ENCODE measurements around the gene IFT25.

Gene IFT25

GRCh38 chr1:53942127-53942957 is 3.2 kb downstream of the IFT25 start:
- TF ChIP-seq CTCF (conservative IDR thresholded peaks at IDR 0.05; ENCODE audit: low read length) (no peak), EZH2phosphoT487 (IDR thresholded peaks at IDR 0.05; ENCODE audit: borderline replicate concordance) (no peak)
- Histone ChIP-seq H3K4me1 (ENCODE audit: insufficient read depth, low read length, poor library complexity, severe bottlenecking) (peaks cover 61% of the 10 kb centered on the region), H3K9ac (ENCODE audit: low read depth, low read length, poor library complexity, severe bottlenecking) (peak overlapping the region; percentile 84), H3K36me3 (ENCODE audit: insufficient read depth, low read length) (peaks cover 3% of the 10 kb centered on the region; the same call in 1 of the 2 replicates), H4K20me1 (ENCODE audit: insufficient read depth, low read length, poor library complexity, severe bottlenecking) (peaks cover 16% of the 10 kb centered on the region), H3K4me2 (ENCODE audit: low read depth, low read length, poor library complexity, severe bottlenecking) (peak overlapping the region; percentile 86), H3K9me2 (replicated peaks; ENCODE audit: low read depth, low read length) (no peaks in the 10 kb centered on the region), H3F3A (ENCODE audit: low read depth) (peaks cover 7% of the 10 kb centered on the region; the same call in 1 of the 2 replicates), H3K27me3 (ENCODE audit: insufficient read depth, low read length, poor library complexity, severe bottlenecking) (no peaks in the 10 kb centered on the region), H2AFZ (ENCODE audit: low read length) (no peak overlapping the region), H3K9me3 (ENCODE audit: insufficient read depth, low read depth, low read length) (no peaks in the 10 kb centered on the region), H3K4me3 (ENCODE audit: low read length, poor library complexity, severe bottlenecking) (peak overlapping the region; percentile 90), H3K79me2 (ENCODE audit: insufficient read depth, low read length) (peaks cover 73% of the 10 kb centered on the region)

GRCh38 chr1:53938136-53938830 is 7.2 kb downstream of the IFT25 start:
- H4K20me1 ChIP-seq (ENCODE audit: insufficient read depth, low read length, poor library complexity, severe bottlenecking): peaks cover 14% of the 10 kb centered on the region
- H2AFZ ChIP-seq (ENCODE audit: low read length): no peak overlapping the region
- peaks cover 38% of the 10 kb centered on the region for H3K4me1 ChIP-seq (ENCODE audit: insufficient read depth, low read length, poor library complexity, severe bottlenecking)
- H3K36me3 ChIP-seq (ENCODE audit: insufficient read depth, low read length): peaks cover 12% of the 10 kb centered on the region
- peaks cover 14% of the 10 kb centered on the region; the same call in 1 of the 2 replicates for H3K9me3 ChIP-seq (ENCODE audit: insufficient read depth, low read depth, low read length)
- H3K9me2 ChIP-seq (replicated peaks; ENCODE audit: low read depth, low read length): no peaks in the 10 kb centered on the region
- H3K9ac ChIP-seq (ENCODE audit: low read depth, low read length, poor library complexity, severe bottlenecking): no peak overlapping the region
- peaks cover 7% of the 10 kb centered on the region; the same call in 1 of the 2 replicates for H3F3A ChIP-seq (ENCODE audit: low read depth)
- H3K4me3 ChIP-seq (ENCODE audit: low read length, poor library complexity, severe bottlenecking): no peak overlapping the region
- peaks cover 44% of the 10 kb centered on the region for H3K79me2 ChIP-seq (ENCODE audit: insufficient read depth, low read length)
- no peaks in the 10 kb centered on the region for H3K27me3 ChIP-seq (ENCODE audit: insufficient read depth, low read length, poor library complexity, severe bottlenecking)
- H3K4me2 ChIP-seq (ENCODE audit: low read depth, low read length, poor library complexity, severe bottlenecking): peak overlapping the region; percentile 42
- no peak for TF ChIP-seq EZH2phosphoT487 (IDR thresholded peaks at IDR 0.05; ENCODE audit: borderline replicate concordance)
- TF ChIP-seq CTCF (conservative IDR thresholded peaks at IDR 0.05; ENCODE audit: low read length): no peak

GRCh38 chr1:53936430-53936829 is 9.1 kb downstream of the IFT25 start:
- Histone ChIP-seq H3F3A (ENCODE audit: low read depth) (0 out of 2 replicates have a peak, but pooled peaks cover 3% of the 10 kb centered on the region), H3K9me2 (replicated peaks; ENCODE audit: low read depth, low read length) (no peaks in the 10 kb centered on the region), H3K9ac (ENCODE audit: low read depth, low read length, poor library complexity, severe bottlenecking) (no peak overlapping the region), H3K4me1 (ENCODE audit: insufficient read depth, low read length, poor library complexity, severe bottlenecking) (peaks cover 20% of the 10 kb centered on the region), H4K20me1 (ENCODE audit: insufficient read depth, low read length, poor library complexity, severe bottlenecking) (peaks cover 9% of the 10 kb centered on the region), H2AFZ (ENCODE audit: low read length) (no peak overlapping the region), H3K4me2 (ENCODE audit: low read depth, low read length, poor library complexity, severe bottlenecking) (no peak overlapping the region), H3K79me2 (ENCODE audit: insufficient read depth, low read length) (peaks cover 26% of the 10 kb centered on the region; the same call in 1 of the 2 replicates), H3K27me3 (ENCODE audit: insufficient read depth, low read length, poor library complexity, severe bottlenecking) (no peaks in the 10 kb centered on the region), H3K9me3 (ENCODE audit: insufficient read depth, low read depth, low read length) (peaks cover 14% of the 10 kb centered on the region; the same call in 1 of the 2 replicates), H3K36me3 (ENCODE audit: insufficient read depth, low read length) (peaks cover 17% of the 10 kb centered on the region), H3K4me3 (ENCODE audit: low read length, poor library complexity, severe bottlenecking) (no peak overlapping the region)
- TF ChIP-seq CTCF (conservative IDR thresholded peaks at IDR 0.05; ENCODE audit: low read length) (no peak), EZH2phosphoT487 (IDR thresholded peaks at IDR 0.05; ENCODE audit: borderline replicate concordance) (no peak)
